ENCODE measurements around the gene LIPC. TPM values are rescaled to one million over a fixed set of nuclear protein-coding genes. Genes with fewer than 3 reads are reported as not detected.

LIPC gene
- total RNA-seq, 1 donor from 2014 or later: not detected

DNA sequence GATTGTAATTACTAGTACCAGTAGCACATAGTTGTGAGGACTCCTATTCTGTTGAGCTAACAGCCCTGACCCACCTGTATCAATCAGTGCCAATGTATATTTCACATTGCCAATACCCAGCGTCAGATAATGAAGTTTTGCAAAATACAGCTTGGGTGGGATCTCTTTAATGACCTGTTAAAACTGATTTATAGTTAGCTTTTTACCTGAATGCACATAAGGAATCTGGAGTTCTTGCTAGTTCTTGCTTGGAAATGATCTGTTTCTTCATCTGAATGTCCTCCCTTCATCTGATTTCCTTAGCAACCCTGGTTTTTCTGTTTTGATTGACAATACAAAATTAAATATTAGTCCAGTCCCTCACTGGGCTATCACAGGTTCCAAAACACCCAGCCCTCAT is 62.8 kb downstream of the LIPC start:
- no peaks in the 10 kb centered on the region for H3K36me3 Mint-ChIP-seq (ENCODE audit: unreplicated experiment)

DNA sequence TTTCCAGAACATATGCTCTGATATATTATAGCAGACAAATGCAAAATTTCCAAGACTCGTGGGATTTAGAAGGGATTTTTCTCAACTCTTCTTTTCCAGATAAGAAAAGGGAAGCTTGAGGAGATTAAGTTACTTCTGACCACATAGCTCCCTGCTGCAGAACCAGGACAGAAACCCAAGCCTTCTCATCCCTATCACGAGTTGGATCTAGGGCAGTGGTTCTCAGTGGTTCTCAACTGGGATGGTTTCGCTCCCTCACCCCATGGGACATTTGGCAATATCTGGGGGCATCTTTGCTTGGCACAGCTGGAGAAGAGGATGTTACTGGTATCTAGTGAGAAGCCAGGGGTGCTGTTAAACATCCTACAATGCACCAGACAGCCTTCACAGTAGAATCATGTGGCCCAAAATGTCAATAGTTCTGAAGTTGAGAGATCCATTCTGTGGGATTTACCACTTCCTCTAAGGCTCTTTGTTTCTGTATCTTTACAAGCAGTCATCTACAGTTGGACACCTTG is 64.2 kb downstream of the LIPC start:
- DNase-seq (ENCODE audit: extremely low spot score, unreplicated experiment): no peak
- Mint-ChIP-seq H3K9me3 (ENCODE audit: unreplicated experiment) (no peaks in the 10 kb centered on the region), H3K4me3 (ENCODE audit: unreplicated experiment) (no peak overlapping the region), H3K27me3 (ENCODE audit: unreplicated experiment) (no peaks in the 10 kb centered on the region), H3K27ac (ENCODE audit: unreplicated experiment) (no peak overlapping the region), H3K4me1 (ENCODE audit: unreplicated experiment) (peaks cover 16% of the 10 kb centered on the region), H3K36me3 (ENCODE audit: unreplicated experiment) (no peaks in the 10 kb centered on the region)
- TF ChIP-seq, protein P1, sequence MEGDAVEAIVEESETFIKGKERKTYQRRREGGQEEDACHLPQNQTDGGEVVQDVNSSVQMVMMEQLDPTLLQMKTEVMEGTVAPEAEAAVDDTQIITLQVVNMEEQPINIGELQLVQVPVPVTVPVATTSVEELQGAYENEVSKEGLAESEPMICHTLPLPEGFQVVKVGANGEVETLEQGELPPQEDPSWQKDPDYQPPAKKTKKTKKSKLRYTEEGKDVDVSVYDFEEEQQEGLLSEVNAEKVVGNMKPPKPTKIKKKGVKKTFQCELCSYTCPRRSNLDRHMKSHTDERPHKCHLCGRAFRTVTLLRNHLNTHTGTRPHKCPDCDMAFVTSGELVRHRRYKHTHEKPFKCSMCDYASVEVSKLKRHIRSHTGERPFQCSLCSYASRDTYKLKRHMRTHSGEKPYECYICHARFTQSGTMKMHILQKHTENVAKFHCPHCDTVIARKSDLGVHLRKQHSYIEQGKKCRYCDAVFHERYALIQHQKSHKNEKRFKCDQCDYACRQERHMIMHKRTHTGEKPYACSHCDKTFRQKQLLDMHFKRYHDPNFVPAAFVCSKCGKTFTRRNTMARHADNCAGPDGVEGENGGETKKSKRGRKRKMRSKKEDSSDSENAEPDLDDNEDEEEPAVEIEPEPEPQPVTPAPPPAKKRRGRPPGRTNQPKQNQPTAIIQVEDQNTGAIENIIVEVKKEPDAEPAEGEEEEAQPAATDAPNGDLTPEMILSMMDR (IDR thresholded peaks at IDR 0.05): no peak

More for the DNA sequence above, 62.8 kb downstream of the LIPC start:
- Mint-ChIP-seq H3K27me3 (ENCODE audit: unreplicated experiment) (no peaks in the 10 kb centered on the region), H3K27ac (ENCODE audit: unreplicated experiment) (no peak overlapping the region), H3K4me3 (ENCODE audit: unreplicated experiment) (no peak overlapping the region), H3K4me1 (ENCODE audit: unreplicated experiment) (peaks cover 13% of the 10 kb centered on the region), H3K9me3 (ENCODE audit: unreplicated experiment) (no peaks in the 10 kb centered on the region)
- DNase-seq (ENCODE audit: extremely low spot score, unreplicated experiment): no peak
- TF ChIP-seq, protein P1 (IDR thresholded peaks at IDR 0.05): no peak

DNA sequence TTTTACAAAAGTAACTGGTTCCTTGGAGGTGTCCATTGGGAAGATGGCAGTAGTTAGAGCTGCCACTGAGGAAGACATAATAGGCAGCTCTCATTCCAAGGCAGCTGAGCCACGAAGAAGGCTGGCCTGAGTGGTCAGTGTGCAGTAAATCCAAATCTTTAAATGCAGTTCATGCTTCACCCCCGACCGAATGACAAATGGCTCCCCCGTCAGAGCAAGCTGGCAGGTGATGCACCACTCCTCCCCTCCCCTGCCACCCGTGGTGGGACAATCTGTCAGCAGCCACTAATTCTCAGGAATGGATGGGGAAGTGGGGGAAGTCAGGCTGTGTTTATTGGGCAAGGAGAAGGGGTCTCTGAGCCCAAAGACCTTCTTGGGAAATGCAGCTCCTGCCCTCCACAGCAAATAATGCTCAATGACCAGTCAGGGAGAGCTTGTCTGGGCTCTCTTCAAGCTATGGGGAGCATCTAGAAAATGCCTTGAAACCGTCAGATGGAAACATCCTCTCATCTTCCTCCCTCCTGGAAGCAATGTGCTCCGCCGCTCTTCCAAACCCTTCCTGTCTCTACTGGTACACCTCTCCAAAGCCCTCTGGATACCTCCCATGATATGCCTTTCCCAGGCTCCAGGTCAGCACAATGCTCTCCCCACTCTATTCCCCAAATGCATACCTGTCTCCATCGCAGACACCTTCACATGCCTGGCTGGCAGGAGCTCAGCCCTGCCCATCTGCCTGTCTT is 65.4 kb downstream of the LIPC start:
- Mint-ChIP-seq H3K9me3 (ENCODE audit: unreplicated experiment) (no peaks in the 10 kb centered on the region), H3K36me3 (ENCODE audit: unreplicated experiment) (no peaks in the 10 kb centered on the region), H3K4me1 (ENCODE audit: unreplicated experiment) (peaks cover 21% of the 10 kb centered on the region), H3K27me3 (ENCODE audit: unreplicated experiment) (no peaks in the 10 kb centered on the region), H3K27ac (ENCODE audit: unreplicated experiment) (no peak overlapping the region), H3K4me3 (ENCODE audit: unreplicated experiment) (no peak overlapping the region)
- TF ChIP-seq, protein P1 (IDR thresholded peaks at IDR 0.05): no peak
- DNase-seq (ENCODE audit: extremely low spot score, unreplicated experiment): no peak

DNA sequence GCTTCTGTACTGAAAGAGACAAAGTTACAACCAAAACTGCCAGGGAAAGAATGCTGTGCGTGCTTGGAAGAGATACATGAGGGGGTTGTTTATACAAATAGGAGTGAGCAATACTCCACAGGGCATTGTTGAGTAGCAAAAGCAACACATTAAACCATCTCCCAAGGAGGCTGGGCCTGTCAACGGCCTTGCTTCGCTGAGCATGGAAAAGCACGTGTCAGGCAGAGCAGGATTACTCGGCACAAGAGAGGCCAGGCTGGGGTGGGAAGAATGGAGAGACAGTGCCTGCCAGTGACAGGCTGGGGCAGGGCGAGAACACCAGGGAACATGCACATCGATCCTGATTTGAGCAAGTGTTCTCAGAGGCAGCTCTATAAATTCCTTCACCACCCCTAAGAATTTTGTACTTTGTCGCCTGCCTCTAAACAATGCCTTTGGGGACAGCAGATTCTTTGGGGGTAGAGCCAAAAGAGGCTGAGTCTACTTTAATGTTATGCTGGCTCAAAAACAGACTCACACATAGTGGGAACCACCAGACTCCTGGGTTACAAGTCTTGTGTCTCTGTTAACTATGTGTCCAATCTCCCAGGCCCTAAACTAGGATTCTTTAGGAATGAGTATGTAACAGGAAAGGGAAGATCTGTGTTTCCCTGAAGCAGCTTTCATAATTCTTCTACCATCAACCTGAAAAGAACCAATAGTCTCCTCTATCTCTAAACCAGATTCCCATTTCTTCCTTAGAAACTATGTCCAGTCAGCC is 67.2 kb downstream of the LIPC start:
- TF ChIP-seq, protein P1 (IDR thresholded peaks at IDR 0.05): no peak
- peaks cover 21% of the 10 kb centered on the region for H3K4me1 Mint-ChIP-seq (ENCODE audit: unreplicated experiment)
- peak overlapping the region; percentile 69 for H3K27ac Mint-ChIP-seq (ENCODE audit: unreplicated experiment)
- no peaks in the 10 kb centered on the region for H3K27me3 Mint-ChIP-seq (ENCODE audit: unreplicated experiment)
- DNase-seq (ENCODE audit: extremely low spot score, unreplicated experiment): no peak
- no peaks in the 10 kb centered on the region for H3K9me3 Mint-ChIP-seq (ENCODE audit: unreplicated experiment)
- no peak overlapping the region for H3K4me3 Mint-ChIP-seq (ENCODE audit: unreplicated experiment)
- H3K36me3 Mint-ChIP-seq (ENCODE audit: unreplicated experiment): no peaks in the 10 kb centered on the region

DNA sequence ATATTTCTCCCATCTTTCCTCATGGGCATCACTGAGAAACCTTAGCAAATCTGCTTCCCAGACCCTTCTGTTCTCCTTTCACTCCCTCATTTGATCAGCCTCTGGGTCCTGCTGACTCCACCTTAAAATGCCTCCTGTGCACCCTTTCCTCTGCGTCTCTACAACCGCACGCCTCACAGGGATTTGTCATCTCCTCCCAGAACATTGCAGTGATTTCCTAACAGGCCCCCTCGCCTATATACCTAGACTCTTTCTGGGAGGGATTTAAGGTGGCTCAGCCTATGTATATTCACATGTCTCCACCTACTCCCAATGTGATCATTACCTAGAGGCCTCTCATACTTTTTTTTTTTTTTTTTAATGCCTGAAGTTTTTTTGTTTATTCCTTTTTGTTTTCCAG is 69.2 kb downstream of the LIPC start:
- H3K4me1 Mint-ChIP-seq (ENCODE audit: unreplicated experiment): peaks cover 23% of the 10 kb centered on the region
- H3K27me3 Mint-ChIP-seq (ENCODE audit: unreplicated experiment): no peaks in the 10 kb centered on the region
- DNase-seq (ENCODE audit: extremely low spot score, unreplicated experiment): no peak
- no peaks in the 10 kb centered on the region for H3K9me3 Mint-ChIP-seq (ENCODE audit: unreplicated experiment)
- H3K27ac Mint-ChIP-seq (ENCODE audit: unreplicated experiment): no peak overlapping the region
- no peak overlapping the region for H3K4me3 Mint-ChIP-seq (ENCODE audit: unreplicated experiment)
- H3K36me3 Mint-ChIP-seq (ENCODE audit: unreplicated experiment): no peaks in the 10 kb centered on the region
- TF ChIP-seq, protein P1 (IDR thresholded peaks at IDR 0.05): no peak
